GM12892 (cell line): Measurements from ENCODE around the gene ZFYVE1.

Source experiments
- POLR2AphosphoS5 ChIP-seq: IDR thresholded peaks from 2 replicates; pipeline ENCODE4 v1.6.1; 2011; ENCODE audit warnings: low read depth, low read length, control low read depth
- TAF1 ChIP-seq: IDR thresholded peaks from 2 replicates; pipeline ENCODE4 v1.6.1; 2011; ENCODE audit warnings: low read depth, mild to moderate bottlenecking, control low read depth, low read length, borderline replicate concordance

DNA sequence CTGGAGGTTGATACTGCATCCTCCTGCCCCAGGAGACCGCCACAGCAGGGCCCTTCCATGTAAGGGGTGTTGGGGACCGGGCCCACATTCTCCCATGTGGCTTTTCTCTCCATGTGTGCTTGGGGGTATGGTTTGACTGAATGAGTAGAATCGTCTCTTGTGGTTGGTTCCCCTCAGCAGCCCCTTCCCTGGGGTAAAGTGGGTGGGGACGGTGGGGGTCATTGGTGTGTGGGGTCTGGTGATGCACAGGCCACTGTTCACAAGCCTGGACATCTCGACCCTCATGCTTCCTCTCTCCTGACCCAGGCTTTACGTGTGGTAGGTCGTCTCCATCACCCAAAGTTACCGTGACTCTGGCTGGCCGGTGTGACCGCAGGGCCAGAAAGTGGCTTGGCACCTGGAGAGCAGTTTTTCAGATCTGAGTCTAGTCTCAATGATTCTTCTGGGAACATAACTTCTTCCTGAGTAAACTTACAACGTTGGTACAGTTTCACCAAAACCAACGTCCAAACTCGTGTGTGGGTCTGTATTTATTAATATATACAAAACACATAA, 83.0 kb downstream of the ZFYVE1 start:
- TF ChIP-seq TAF1 (no peak), POLR2AphosphoS5 (no peak)
